ENCODE results near the gene TELO2.

- TF ChIP-seq ZNF394 (tag by site-specific recombination; IDR thresholded peaks at IDR 0.05; ENCODE audit: borderline replicate concordance) (no peak), CTCF (tag by site-specific recombination; IDR thresholded peaks at IDR 0.05) (no peak)
These were observed 41.2 kb downstream of the TELO2 start for GRCh38 chr16:1534021-1535020.
